Smooth muscle cell (in vitro differentiated cells): ENCODE results near the gene MC4R. TPM values are rescaled to one million over a fixed set of nuclear protein-coding genes. Genes with fewer than 3 reads are reported as not detected.

ENCODE experiments used
- DNase-seq: peaks from one replicate; lab custom pipeline; 2025; ENCODE audit not compliant: unreplicated experiment; lab: John Stamatoyannopoulos, UW
- H2AFZ ChIP-seq: fragments of 200-600 bp; sonication (generic); 2 replicates; pipeline ENCODE4 v1.6.0; 2016; ENCODE audit warnings: antibody characterized with exemption, low read depth, mild to moderate bottlenecking
- H3F3A ChIP-seq: fragments of 200-600 bp; sonication (generic); 2 replicates; pipeline ENCODE4 v1.6.0; 2017; ENCODE audit warnings: antibody characterized with exemption, low read depth
- H3K27ac ChIP-seq: fragments of 200-600 bp; sonication (generic); 2 replicates; pipeline ENCODE4 v1.5.1; 2016; ENCODE audit warnings: low read depth, mild to moderate bottlenecking
- H3K27me3 ChIP-seq: fragments of 200-600 bp; sonication (generic); 2 replicates; pipeline ENCODE4 v1.6.1; 2016; ENCODE audit warnings: low read depth, mild to moderate bottlenecking
- H3K36me3 ChIP-seq: fragments of 200-600 bp; sonication (generic); 2 replicates; pipeline ENCODE4 v1.5.1; 2016; ENCODE audit warnings: low read depth
- H3K4me1 ChIP-seq: fragments of 200-600 bp; sonication (generic); 2 replicates; pipeline ENCODE4 v1.5.1; 2016; ENCODE audit warnings: low read depth
- H3K4me2 ChIP-seq: fragments of 200-600 bp; sonication (generic); 2 replicates; pipeline ENCODE4 v1.6.0; 2016; ENCODE audit warnings: mild to moderate bottlenecking
- H3K4me3 ChIP-seq: fragments of 200-600 bp; sonication (generic); 2 replicates; pipeline ENCODE4 v1.5.1; 2016; ENCODE audit warnings: mild to moderate bottlenecking
- H3K79me2 ChIP-seq: fragments of 200-600 bp; sonication (generic); 2 replicates; pipeline ENCODE4 v1.6.0; 2016; ENCODE audit warnings: low read depth, mild to moderate bottlenecking
- H3K9ac ChIP-seq: fragments of 200-600 bp; sonication (generic); 2 replicates; pipeline ENCODE4 v1.6.0; 2016; ENCODE audit warnings: low read depth
- H3K9me3 ChIP-seq: fragments of 200-600 bp; sonication (generic); replicated peaks from 2 replicates; pipeline ENCODE4 v1.5.1; 2016; ENCODE audit warnings: low read depth
- H4K20me1 ChIP-seq: fragments of 200-600 bp; sonication (generic); 2 replicates; pipeline ENCODE4 v1.6.0; 2016; ENCODE audit warnings: low read depth
- CTCF ChIP-seq: fragments of 200-600 bp; sonication (generic); IDR thresholded peaks from 2 replicates; pipeline ENCODE4 v1.5.1; 2017; ENCODE audit warnings: borderline replicate concordance, mild to moderate bottlenecking, antibody characterized with exemption; ENCODE audit not compliant: insufficient read depth, poor library complexity, severe bottlenecking
- WGBS: methylation state at CpG from one replicate; pipeline ENCODE4 v1.1.7; 2016; ENCODE audit warnings: low lambda C conversion rate; 5-methylcytosine and 5-hydroxymethylcytosine counted together
- polyA plus RNA-seq: library from polyadenylated mRNA; unstranded; fragments of >200 nt; fragmentation: Nextera tagmentation; extraction: Ambion mirVana; gene quantifications from 2 replicates; pipeline ENCODE4 v1.2.1, GENCODE V29; 2016
- total RNA-seq: library from RNA; depleted of rRNA; stranded (reverse); fragments of >200 nt; gene quantifications from 2 replicates; pipeline ENCODE4 v1.2.3, GENCODE V29; 2014

MC4R gene
- total and polyA plus RNA-seq, 2 experiments from 2014 or later, result 0.24 to 0.31 TPM

GRCh38 chr18:60401346-60401745 lies 28.8 kb upstream of the MC4R start:
- H3K4me1 ChIP-seq, result no peaks in the 10 kb centered on the region
- DNase-seq, result no peak
- no peak overlapping the region for H3K27ac ChIP-seq
- H3K9ac ChIP-seq, result no peak overlapping the region
- TF ChIP-seq CTCF, result no peak
- no peaks in the 10 kb centered on the region for H3K27me3 ChIP-seq
- H2AFZ ChIP-seq, result no peak overlapping the region
- no peaks in the 10 kb centered on the region for H3K9me3 ChIP-seq
- H3K4me3 ChIP-seq, result no peak overlapping the region
- no peaks in the 10 kb centered on the region for H3K36me3 ChIP-seq
- H3K79me2 ChIP-seq, result no peaks in the 10 kb centered on the region
- no peak overlapping the region for H3K4me2 ChIP-seq
- no peaks in the 10 kb centered on the region for H3F3A ChIP-seq
- no peaks in the 10 kb centered on the region for H4K20me1 ChIP-seq

- H3K9ac ChIP-seq, result no peak overlapping the region
- H3K4me3 ChIP-seq, result no peak overlapping the region
- H3K36me3 ChIP-seq, result no peaks in the 10 kb centered on the region
- DNase-seq, result no peak
- H2AFZ ChIP-seq, result no peak overlapping the region
- 86% methylated on average over 4 of the region's 4 CpGs for WGBS
- H4K20me1 ChIP-seq, result no peaks in the 10 kb centered on the region
- H3K4me1 ChIP-seq, result peaks cover 8% of the 10 kb centered on the region
- no peaks in the 10 kb centered on the region for H3K79me2 ChIP-seq
- no peak overlapping the region for H3K4me2 ChIP-seq
- H3K27me3 ChIP-seq, result no peaks in the 10 kb centered on the region
- H3F3A ChIP-seq, result no peaks in the 10 kb centered on the region
- H3K27ac ChIP-seq, result no peak overlapping the region
- no peak for TF ChIP-seq CTCF
- no peaks in the 10 kb centered on the region for H3K9me3 ChIP-seq
Measured at GRCh38 chr18:60391571-60392226, 19.1 kb upstream of the MC4R start.

- Histone ChIP-seq H3K4me2 (no peak overlapping the region), H3K27me3 (no peaks in the 10 kb centered on the region), H3K9ac (no peak overlapping the region), H3K27ac (no peak overlapping the region), H3K9me3 (no peaks in the 10 kb centered on the region), H3K4me1 (peaks cover 8% of the 10 kb centered on the region), H3K4me3 (no peak overlapping the region), H2AFZ (no peak overlapping the region), H3K79me2 (no peaks in the 10 kb centered on the region), H3K36me3 (no peaks in the 10 kb centered on the region), H4K20me1 (no peaks in the 10 kb centered on the region), H3F3A (no peaks in the 10 kb centered on the region)
- DNase-seq, result no peak
- 56% methylated on average over 1 of the region's 1 CpG for WGBS
- no peak for TF ChIP-seq CTCF
Measured at GRCh38 chr18:60389314-60389713, 16.7 kb upstream of the MC4R start.

- WGBS, result 89% methylated on average over 5 of the region's 5 CpGs
- DNase-seq, result no peak
- TF ChIP-seq CTCF, result no peak
- H3K79me2 ChIP-seq, result no peaks in the 10 kb centered on the region
- no peaks in the 10 kb centered on the region for H3K36me3 ChIP-seq
- no peak overlapping the region for H3K9ac ChIP-seq
- no peaks in the 10 kb centered on the region for H3K27me3 ChIP-seq
- no peak overlapping the region for H3K4me2 ChIP-seq
- no peak overlapping the region for H3K27ac ChIP-seq
- no peaks in the 10 kb centered on the region for H3K9me3 ChIP-seq
- peaks cover 8% of the 10 kb centered on the region for H3K4me1 ChIP-seq
- no peaks in the 10 kb centered on the region for H3F3A ChIP-seq
- H2AFZ ChIP-seq, result no peak overlapping the region
- no peaks in the 10 kb centered on the region for H4K20me1 ChIP-seq
- H3K4me3 ChIP-seq, result no peak overlapping the region
Measured at GRCh38 chr18:60385693-60386092, 13.1 kb upstream of the MC4R start.
